ENCODE results near the gene HLA-DRB1.
"Not testable (repeated sequence)": the region's sequence is repeated elsewhere in the genome, so short reads cannot be mapped to it uniquely, and the experiment has no call there.

Gene HLA-DRB1

GRCh38 chr6:32554116-32554965 is 35.3 kb downstream of the HLA-DRB1 start:
- no peak for DNase-seq

- DNase-seq: no peak
These were observed 36.5 kb downstream of the HLA-DRB1 start for GRCh38 chr6:32553037-32553742.

GRCh38 chr6:32551410-32551809 is 38.2 kb downstream of the HLA-DRB1 start:
- no peak for DNase-seq

DNA sequence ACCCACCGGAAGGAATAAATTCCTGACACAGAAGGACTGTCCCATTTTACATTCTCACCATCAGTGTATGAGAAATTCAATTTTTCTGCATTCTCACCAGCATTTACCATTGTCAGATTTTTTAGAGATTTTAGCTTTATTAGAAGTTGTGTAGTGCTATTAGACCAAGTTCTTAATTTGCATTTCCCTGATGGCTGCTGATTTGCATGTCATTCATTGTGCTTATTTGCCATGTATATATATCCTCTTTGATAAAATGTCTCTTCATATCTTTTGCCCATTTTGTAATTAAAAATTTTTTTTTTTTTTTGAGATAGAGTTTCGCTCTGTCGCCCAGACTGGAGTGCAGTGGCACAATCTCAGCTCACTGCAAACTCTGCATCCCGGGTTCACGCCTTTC is 49.8 kb downstream of the HLA-DRB1 start:
- no peak for DNase-seq

- not testable (repeated sequence) for DNase-seq
These were observed 59.2 kb downstream of the HLA-DRB1 start for GRCh38 chr6:32530431-32530793.

GRCh38 chr6:32529697-32530430 is 59.8 kb downstream of the HLA-DRB1 start, which contains the start of gene HLA-DRB5:
HLA-DRB5 (minus strand) TSS chr6:32530287; CDS start chr6:32530224, 63 bp downstream.
- DNase-seq: no peak

Data from right hindlimb (tissue), 1 donor.